ENCODE data around the gene ILDR2. TPM values are rescaled to one million over a fixed set of nuclear protein-coding genes. Genes with fewer than 3 reads are reported as not detected.

ILDR2 gene
- total and polyA plus RNA-seq, 9 of the 15 experiments (the other 6 are each of a cell fraction or from before 2014, with no cell fraction given): 0.03 to 0.31 (median 0.18) TPM; not detected in 2

GRCh38 chr1:166951050-166951449, 24.3 kb downstream of the ILDR2 start:
- 3% methylated on average over 2 of the region's 2 CpGs for WGBS (ENCODE audit: insufficient coverage, low coverage, missing lambda C conversion rate)
- in situ Hi-C loops (cut with MboI) (no loop called here), intact Hi-C loops (cut with micrococcal nuclease) (no loop called here)

More at GRCh38 chr1:166951050-166951449, 24.3 kb downstream of the ILDR2 start:
- H3K9me3 ChIP-seq (replicated peaks; ENCODE audit: control insufficient read depth, insufficient read depth, low read depth, low read length): no peaks in the 10 kb centered on the region
- ChIA-PET POLR2A (no interaction called here), CTCF (ENCODE audit: low intra/inter-chr PET ratio) (no interaction called here)
- H3K36me3 ChIP-seq (ENCODE audit: control insufficient read depth, insufficient read depth, low read length): no peaks in the 10 kb centered on the region
- no peaks in the 10 kb centered on the region for H3K79me2 ChIP-seq (ENCODE audit: control insufficient read depth, insufficient read depth, low read length)
- H3K9ac ChIP-seq (ENCODE audit: insufficient read depth in 1 of 2, low read depth in 2 of 2, low read length in 2 of 2): no peak overlapping the region
- H4K20me1 ChIP-seq (replicated peaks; ENCODE audit: control insufficient read depth, insufficient read depth, low read length): no peaks in the 10 kb centered on the region
- TF ChIP-seq NFATC3 (IDR thresholded peaks at IDR 0.05) (no peak), SNAPC5 (CRISPR knock-in tag; IDR thresholded peaks at IDR 0.05) (no peak), CBX1 (IDR thresholded peaks at IDR 0.05; ENCODE audit: low read depth) (no peak), TARDBP (IDR thresholded peaks at IDR 0.05) (no peak), MTF1 (CRISPR knock-in tag; IDR thresholded peaks at IDR 0.05; ENCODE audit: borderline replicate concordance) (no peak), ILK (tag; IDR thresholded peaks at IDR 0.05; ENCODE audit: borderline replicate concordance, low read depth) (no peak), CBFA2T2 (conservative IDR thresholded peaks at IDR 0.05) (no peak), ZNF695 (CRISPR knock-in tag; IDR thresholded peaks at IDR 0.05) (no peak), REST (IDR thresholded peaks at IDR 0.05; ENCODE audit: borderline replicate concordance) (no peak), REST (CRISPR knock-in tag; IDR thresholded peaks at IDR 0.05; ENCODE audit: low read depth) (no peak)
- no peak overlapping the region for H2AFZ ChIP-seq (ENCODE audit: low read depth, low read length)
- peaks cover 0 to 4% of the 10 kb centered on the region in 2 experiments; a peak in 1 of 5 replicates for H3K4me1 ChIP-seq (replicated peaks in 1 of 2; ENCODE audit: control insufficient read depth in 2 of 2, insufficient read depth in 2 of 2, low read length in 2 of 2)
- no peak overlapping the region for H3K4me3 ChIP-seq
- ATAC-seq (no peak), DNase-seq (ENCODE audit: extremely low read depth in 1 of 4, low spot score in 3 of 4) (no peak), FAIRE-seq (peak; percentile 6)
- H3K4me2 ChIP-seq (ENCODE audit: insufficient read depth, low read length): no peak overlapping the region
- H3K9me1 ChIP-seq (ENCODE audit: control insufficient read depth, insufficient read depth, low read length): no peaks in the 10 kb centered on the region
- H3K27ac ChIP-seq (ENCODE audit: extremely low read depth, low read depth, low read length): no peak overlapping the region
- peaks cover 19 to 26% of the 10 kb centered on the region in 2 experiments for H3K27me3 ChIP-seq (ENCODE audit: control insufficient read depth in 2 of 2, insufficient read depth in 2 of 2, low read length in 2 of 2)
- no TSS peak for BruUV-seq (replicated peaks)

Data from K562 (cell line).